GM18502 (cell line): Measurements from ENCODE around the gene OBP2A.

Experiments
- ATAC-seq: cut with Tn5 transposase; IDR thresholded peaks from one replicate; pipeline ENCODE4 v1.9.1; 2021; ENCODE audit warnings: mild to moderate bottlenecking; ENCODE audit not compliant: unreplicated experiment, poor library complexity

The OBP2A gene

GRCh38 chr9:135591506-135592330 is 45.8 kb downstream of the OBP2A start:
- ATAC-seq: no peak

- no peak for ATAC-seq
Measured at GRCh38 chr9:135592331-135592590, 46.3 kb downstream of the OBP2A start.

- ATAC-seq: no peak
Measured at GRCh38 chr9:135592625-135593024, 46.7 kb downstream of the OBP2A start.

GRCh38 chr9:135596211-135596610 is 50.3 kb downstream of the OBP2A start:
- no peak for ATAC-seq
